PC-3 (cell line): ENCODE data around the gene FOXK1. TPM values are rescaled to one million over a fixed set of nuclear protein-coding genes. Genes with fewer than 3 reads are reported as not detected.

Experiments used
- ATAC-seq: fragments of 200-7000 bp; cut with Tn5 transposase; 2 replicates; pipeline ENCODE4 v1.9.1; 2020; ENCODE audit warnings: mild to moderate bottlenecking, moderate library complexity
- BruUV-seq: library from RNA; stranded (reverse); fragments of 400-500 nt; replicated peaks from 2 replicates; lab custom pipeline; 2021; lab: Mats Ljungman, UMichigan
- CTCF ChIA-PET: fragments of 300-600 bp; sonication (Branson Sonifier 250); formaldehyde crosslinking; loops from one replicate; lab custom pipeline; 2022; ENCODE audit warnings: antibody characterized with exemption; lab: Charles Lee
- POLR2A ChIA-PET: fragments of 300-600 bp; sonication (Branson Sonifier 250); formaldehyde crosslinking; loops from one replicate; lab custom pipeline; 2022; ENCODE audit warnings: antibody characterized with exemption; ENCODE audit not compliant: unreplicated experiment; lab: Charles Lee
- DNase-seq: peaks from one replicate; pipeline ENCODE4 v3.0.0-alpha.2; 2015
- H2AFZ ChIP-seq: fragments of 300-600 bp; sonication (generic); 2 replicates; pipeline ENCODE4 v1.6.0; 2016; ENCODE audit warnings: antibody characterized with exemption, low read length
- H3F3A ChIP-seq: fragments of 300-600 bp; sonication (generic); one replicate; pipeline ENCODE4 v1.6.0; 2017; ENCODE audit warnings: antibody characterized with exemption, low read length, control low read depth, mild to moderate bottlenecking; ENCODE audit not compliant: unreplicated experiment
- H3K27ac ChIP-seq: fragments of 300-600 bp; sonication (generic); 2 replicates; pipeline ENCODE4 v1.5.1; 2016; ENCODE audit warnings: mild to moderate bottlenecking, low read length
- H3K27me3 ChIP-seq: fragments of 300-600 bp; sonication (generic); 2 replicates; pipeline ENCODE4 v1.6.1; 2016; ENCODE audit warnings: low read length, mixed read lengths
- H3K36me3 ChIP-seq: fragments of 300-600 bp; sonication (generic); 2 replicates; pipeline ENCODE4 v1.6.1; 2016; ENCODE audit warnings: low read depth, mixed run types, low read length, mixed read lengths
- H3K4me1 ChIP-seq: fragments of 300-600 bp; sonication (generic); 2 replicates; pipeline ENCODE4 v1.5.1; 2016; ENCODE audit warnings: low read length; ENCODE audit not compliant: insufficient read depth
- H3K4me2 ChIP-seq: fragments of 300-600 bp; sonication (generic); 2 replicates; pipeline ENCODE4 v1.6.0; 2016; ENCODE audit warnings: low read length
- H3K4me3 ChIP-seq: fragments of 300-600 bp; sonication (generic); 2 replicates; pipeline ENCODE4 v1.5.1; 2016; ENCODE audit warnings: mild to moderate bottlenecking, low read length, mixed read lengths
- H3K79me2 ChIP-seq: fragments of 300-600 bp; sonication (generic); 2 replicates; pipeline ENCODE4 v1.6.1; 2017; ENCODE audit warnings: low read length, mixed read lengths
- H3K9ac ChIP-seq: fragments of 300-600 bp; sonication (generic); 2 replicates; pipeline ENCODE4 v1.6.0; 2016; ENCODE audit warnings: mild to moderate bottlenecking, low read length
- H3K9me2 ChIP-seq: fragments of 300-600 bp; sonication (generic); replicated peaks from 2 replicates; pipeline ENCODE4 v1.6.1; 2016; ENCODE audit warnings: mixed run types, low read length, mixed read lengths
- H3K9me3 ChIP-seq: fragments of 300-600 bp; sonication (generic); 2 replicates; pipeline ENCODE4 v1.6.1; 2016; ENCODE audit warnings: low read length, mixed read lengths
- H4K20me1 ChIP-seq: fragments of 300-600 bp; sonication (generic); 2 replicates; pipeline ENCODE4 v1.6.1; 2016; ENCODE audit warnings: low read length, mixed read lengths
- EZH2 ChIP-seq: fragments of 300-600 bp; sonication (generic); IDR thresholded peaks from one replicate; pipeline ENCODE4 v1.6.1; 2017; ENCODE audit warnings: antibody characterized with exemption, mild to moderate bottlenecking, low read length; ENCODE audit not compliant: unreplicated experiment
- EZH2phosphoT487 ChIP-seq: fragments of 300-600 bp; sonication (generic); IDR thresholded peaks from 2 replicates; pipeline ENCODE4 v1.6.1; 2018; ENCODE audit warnings: mild to moderate bottlenecking, antibody characterized with exemption, low read length, borderline replicate concordance
- intact Hi-C: fragments of 100-400 bp; cut with micrococcal nuclease; formaldehyde crosslinking; loops from 2 replicates; pipeline ENCODE4 v1.9.0; 2023
- total RNA-seq: library from RNA; depleted of rRNA; stranded (reverse); fragments of >200 nt; gene quantifications from 2 replicates; pipeline ENCODE4 v1.2.3, GENCODE V29; 2014
- TF ChIP-seq, protein P1 (sequence below): fragments of 300-600 bp; sonication (generic); conservative IDR thresholded peaks from 2 replicates; pipeline ENCODE4 v1.5.1; 2017; ENCODE audit warnings: antibody characterized with exemption, low read depth, mild to moderate bottlenecking, low read length

Gene FOXK1
- total RNA-seq, 1 experiment from 2014 or later: 13.2 TPM

DNA sequence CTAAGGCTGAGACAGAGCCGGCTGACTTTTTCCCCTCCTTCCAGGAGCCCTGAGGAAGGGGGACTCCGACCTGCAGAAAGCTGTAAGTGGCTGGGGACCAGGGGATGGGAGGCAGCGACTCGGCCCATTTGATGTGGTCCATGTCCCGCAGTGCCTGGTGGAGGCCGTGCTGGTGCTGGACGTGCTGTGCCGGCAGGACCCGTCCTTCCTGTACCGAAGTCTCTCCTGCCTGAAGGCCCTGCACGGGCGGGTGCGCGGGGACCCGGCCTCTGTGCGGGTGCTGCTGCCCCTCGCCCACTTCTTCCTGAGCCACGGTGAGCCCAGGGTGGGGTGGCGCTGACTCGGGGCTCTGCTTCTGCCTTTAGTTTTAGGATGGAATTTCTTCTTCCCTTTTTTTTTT is 103.3 kb downstream of the FOXK1 start:
- ATAC-seq: no peak
- no TSS peak for BruUV-seq

DNA sequence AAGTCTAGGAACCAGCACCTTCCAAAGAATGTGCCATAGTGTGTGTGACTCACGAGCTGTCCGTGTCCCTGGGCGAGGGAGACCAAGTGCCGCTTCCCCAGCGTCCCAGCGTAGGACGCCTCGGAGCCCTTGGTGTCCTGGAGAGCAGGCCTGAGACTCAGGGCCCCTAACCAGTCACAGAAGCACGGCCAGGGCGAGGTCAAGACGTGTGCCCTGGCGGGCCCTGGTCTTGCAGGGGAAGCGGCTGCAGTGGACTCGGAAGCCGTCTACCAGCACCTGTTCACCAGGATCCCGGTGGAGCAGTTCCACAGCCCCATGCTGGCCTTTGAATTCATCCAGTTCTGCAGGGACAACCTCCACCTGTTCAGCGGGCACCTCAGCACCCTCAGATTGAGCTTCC is 103.9 kb downstream of the FOXK1 start:
- H3K27ac ChIP-seq: no peak overlapping the region
- no peak overlapping the region for H3K9ac ChIP-seq
- no peak overlapping the region for H3K4me2 ChIP-seq
- no peaks in the 10 kb centered on the region for H3K27me3 ChIP-seq
- H3K4me3 ChIP-seq: no peak overlapping the region
- no peaks in the 10 kb centered on the region for H3K9me3 ChIP-seq
- POLR2A ChIA-PET: no interaction called here
- no peaks in the 10 kb centered on the region for H3K79me2 ChIP-seq
- TF ChIP-seq, protein P1, sequence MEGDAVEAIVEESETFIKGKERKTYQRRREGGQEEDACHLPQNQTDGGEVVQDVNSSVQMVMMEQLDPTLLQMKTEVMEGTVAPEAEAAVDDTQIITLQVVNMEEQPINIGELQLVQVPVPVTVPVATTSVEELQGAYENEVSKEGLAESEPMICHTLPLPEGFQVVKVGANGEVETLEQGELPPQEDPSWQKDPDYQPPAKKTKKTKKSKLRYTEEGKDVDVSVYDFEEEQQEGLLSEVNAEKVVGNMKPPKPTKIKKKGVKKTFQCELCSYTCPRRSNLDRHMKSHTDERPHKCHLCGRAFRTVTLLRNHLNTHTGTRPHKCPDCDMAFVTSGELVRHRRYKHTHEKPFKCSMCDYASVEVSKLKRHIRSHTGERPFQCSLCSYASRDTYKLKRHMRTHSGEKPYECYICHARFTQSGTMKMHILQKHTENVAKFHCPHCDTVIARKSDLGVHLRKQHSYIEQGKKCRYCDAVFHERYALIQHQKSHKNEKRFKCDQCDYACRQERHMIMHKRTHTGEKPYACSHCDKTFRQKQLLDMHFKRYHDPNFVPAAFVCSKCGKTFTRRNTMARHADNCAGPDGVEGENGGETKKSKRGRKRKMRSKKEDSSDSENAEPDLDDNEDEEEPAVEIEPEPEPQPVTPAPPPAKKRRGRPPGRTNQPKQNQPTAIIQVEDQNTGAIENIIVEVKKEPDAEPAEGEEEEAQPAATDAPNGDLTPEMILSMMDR: no peak
- TF ChIP-seq EZH2phosphoT487: no peak
- TF ChIP-seq EZH2: no peak
- CTCF ChIA-PET: no interaction called here
- no peak for DNase-seq
- no peaks in the 10 kb centered on the region for H3F3A ChIP-seq
- H4K20me1 ChIP-seq: no peaks in the 10 kb centered on the region
- H2AFZ ChIP-seq: no peak overlapping the region
- H3K36me3 ChIP-seq: peaks cover 4% of the 10 kb centered on the region; the same call in 1 of the 2 replicates
- H3K9me2 ChIP-seq: no peaks in the 10 kb centered on the region
- BruUV-seq: TSS peak; percentile 17
- intact Hi-C loops: no loop called here
- H3K4me1 ChIP-seq: no peaks in the 10 kb centered on the region
- ATAC-seq: no peak

More for the DNA sequence above, 103.3 kb downstream of the FOXK1 start:
- no peaks in the 10 kb centered on the region for H3K27me3 ChIP-seq
- H3K36me3 ChIP-seq: no peaks in the 10 kb centered on the region; the same call in 1 of the 2 replicates
- H3K79me2 ChIP-seq: no peaks in the 10 kb centered on the region
- TF ChIP-seq, protein P1: no peak
- no peak for TF ChIP-seq EZH2phosphoT487
- H3K9me2 ChIP-seq: no peaks in the 10 kb centered on the region
- H3K9ac ChIP-seq: no peak overlapping the region
- CTCF ChIA-PET: no interaction called here
- H3K4me1 ChIP-seq: no peaks in the 10 kb centered on the region
- no peak overlapping the region for H3K4me2 ChIP-seq
- no peak overlapping the region for H3K27ac ChIP-seq
- H3F3A ChIP-seq: no peaks in the 10 kb centered on the region
- intact Hi-C loops: no loop called here
- no peaks in the 10 kb centered on the region for H4K20me1 ChIP-seq
- POLR2A ChIA-PET: no interaction called here
- no peaks in the 10 kb centered on the region for H3K9me3 ChIP-seq
- no peak overlapping the region for H3K4me3 ChIP-seq
- DNase-seq: no peak
- no peak overlapping the region for H2AFZ ChIP-seq

GRCh38 chr7:4787541-4787940 is 105.4 kb downstream of the FOXK1 start:
- Histone ChIP-seq H3K36me3 (peaks cover 4% of the 10 kb centered on the region; the same call in 1 of the 2 replicates), H3K4me1 (no peaks in the 10 kb centered on the region), H3K79me2 (no peaks in the 10 kb centered on the region), H3K27ac (no peak overlapping the region), H3K9me3 (no peaks in the 10 kb centered on the region), H3F3A (no peaks in the 10 kb centered on the region), H2AFZ (no peak overlapping the region), H3K9me2 (no peaks in the 10 kb centered on the region), H3K27me3 (no peaks in the 10 kb centered on the region), H3K9ac (no peak overlapping the region), H3K4me3 (no peak overlapping the region), H4K20me1 (no peaks in the 10 kb centered on the region), H3K4me2 (no peak overlapping the region)
- DNase-seq (no peak), ATAC-seq (no peak)
- POLR2A ChIA-PET: no interaction called here
- CTCF ChIA-PET: no interaction called here
- intact Hi-C loops: no loop called here
- BruUV-seq: no TSS peak
- TF ChIP-seq EZH2phosphoT487 (no peak), EZH2 (no peak)
- TF ChIP-seq, protein P1: no peak
